ENCODE results near the gene PDIK1L. TPM values are rescaled to one million over a fixed set of nuclear protein-coding genes. Genes with fewer than 3 reads are reported as not detected.

The PDIK1L gene
- total and polyA plus RNA-seq, 2 of the 4 experiments (the other 2 are of a cell fraction), result 1.4 to 3.0 TPM

DNA sequence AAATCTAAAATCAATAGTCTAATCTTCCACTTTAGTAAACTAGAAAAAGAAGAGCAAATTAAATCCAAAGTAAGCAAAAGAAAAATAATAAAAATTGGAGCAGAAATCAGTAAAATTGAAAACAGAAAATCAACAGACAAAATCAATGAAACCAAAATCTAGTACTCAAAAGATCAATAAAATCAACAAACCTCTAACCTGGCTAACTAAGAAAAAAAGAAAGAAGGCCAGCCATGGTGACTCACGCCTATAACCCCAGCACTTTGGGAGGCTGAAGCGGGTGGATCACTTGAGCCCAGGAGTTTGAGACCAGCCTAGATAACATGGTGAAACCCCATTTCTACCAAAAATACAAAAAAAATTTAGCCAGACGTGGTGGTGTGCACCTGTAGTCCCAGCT lies 22.8 kb downstream of the PDIK1L start:
- Histone ChIP-seq H2AK9ac (replicated peaks; ENCODE audit: low read depth, low read length, poor library complexity) (no peak overlapping the region), H3K4ac (ENCODE audit: low read depth, low read length) (no peak overlapping the region), H2AK5ac (ENCODE audit: low read depth, low read length) (no peak overlapping the region), H2BK5ac (ENCODE audit: low read depth, low read length, poor library complexity, severe bottlenecking) (no peak overlapping the region), H4K5ac (ENCODE audit: low read depth, low read length) (no peak overlapping the region), H3K9me1 (ENCODE audit: insufficient read depth, low read length) (no peaks in the 10 kb centered on the region), H2BK20ac (ENCODE audit: low read depth, low read length) (no peak overlapping the region), H2BK120ac (ENCODE audit: low read depth, low read length) (no peak overlapping the region), H3K56ac (ENCODE audit: extremely low read depth, insufficient read depth, low read length) (no peak overlapping the region), H3K23ac (ENCODE audit: low read depth, low read length) (no peak overlapping the region), H2BK15ac (ENCODE audit: low read depth, low read length) (no peak overlapping the region), H3K14ac (replicated peaks; ENCODE audit: low read depth, low read length) (no peak overlapping the region), H2AFZ (replicated peaks; ENCODE audit: low read length, poor library complexity) (no peak overlapping the region), H3K36me3 (ENCODE audit: control insufficient read depth, insufficient read depth, low read length) (no peaks in the 10 kb centered on the region), H3K4me2 (ENCODE audit: low read depth, low read length) (no peak overlapping the region), H3K27me3 (ENCODE audit: control insufficient read depth, insufficient read depth, low read length) (peaks cover 8% of the 10 kb centered on the region), H4K20me1 (ENCODE audit: insufficient read depth, low read length) (no peaks in the 10 kb centered on the region), H3K18ac (ENCODE audit: low read depth, low read length) (no peak overlapping the region), H3K27ac (ENCODE audit: insufficient read depth, low read length) (no peak overlapping the region), H4K91ac (ENCODE audit: insufficient read depth, low read depth, low read length) (no peak overlapping the region), H4K8ac (ENCODE audit: low read depth in 2 of 2, low read length in 2 of 2) (no peak overlapping the region), H3K9ac (ENCODE audit: low read depth, low read length) (no peak overlapping the region), H3K9me3 (ENCODE audit: control insufficient read depth, insufficient read depth, low read length) (no peaks in the 10 kb centered on the region), H3K4me3 (ENCODE audit: insufficient read depth, low read depth, low read length) (no peak overlapping the region), H3K79me1 (ENCODE audit: low read depth in 1 of 2, low read length in 2 of 2) (no peaks in the 10 kb centered on the region), H3K4me1 (ENCODE audit: control insufficient read depth, insufficient read depth, low read length) (no peaks in the 10 kb centered on the region)
- in situ Hi-C loops (cut with MboI; ENCODE audit: low sequenced_read_pairs) (no loop called here), dilution Hi-C loops (cut with HindIII; ENCODE audit: low sequenced_read_pairs, unreplicated experiment) (no loop called here), intact Hi-C loops (cut with micrococcal nuclease) (no loop called here)
- WGBS, 2 experiments (ENCODE audit: extremely low coverage in 2 of 2, insufficient read length in 1 of 2), result no CpG with 5 or more reads among the region's 3 CpGs
- DNase-seq (no peak), ATAC-seq (ENCODE audit: low read depth) (no peak)
- ChIA-PET CTCF (interaction anchor here (0.6 kb wide), 1 partner anchor 14 kb away, joined by 3 read pairs; no protein-coding TSS in a partner anchor), POLR2A (ENCODE audit: unreplicated experiment) (no interaction called here)
- TF ChIP-seq, protein P1, sequence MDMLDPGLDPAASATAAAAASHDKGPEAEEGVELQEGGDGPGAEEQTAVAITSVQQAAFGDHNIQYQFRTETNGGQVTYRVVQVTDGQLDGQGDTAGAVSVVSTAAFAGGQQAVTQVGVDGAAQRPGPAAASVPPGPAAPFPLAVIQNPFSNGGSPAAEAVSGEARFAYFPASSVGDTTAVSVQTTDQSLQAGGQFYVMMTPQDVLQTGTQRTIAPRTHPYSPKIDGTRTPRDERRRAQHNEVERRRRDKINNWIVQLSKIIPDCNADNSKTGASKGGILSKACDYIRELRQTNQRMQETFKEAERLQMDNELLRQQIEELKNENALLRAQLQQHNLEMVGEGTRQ (IDR thresholded peaks at IDR 0.05; ENCODE audit: low read depth, low read length), result no peak
- no peak for TF ChIP-seq SMC3 (IDR thresholded peaks at IDR 0.05; ENCODE audit: low read depth, low read length)
- TF ChIP-seq RCOR1 (IDR thresholded peaks at IDR 0.05; ENCODE audit: insufficient replicate concordance, low read length), result no peak
- no peak for TF ChIP-seq RAD21 (IDR thresholded peaks at IDR 0.05; ENCODE audit: low read length)
- no peak for TF ChIP-seq MAFK (IDR thresholded peaks at IDR 0.05; ENCODE audit: low read depth, low read length)
- TF ChIP-seq, protein P2, sequence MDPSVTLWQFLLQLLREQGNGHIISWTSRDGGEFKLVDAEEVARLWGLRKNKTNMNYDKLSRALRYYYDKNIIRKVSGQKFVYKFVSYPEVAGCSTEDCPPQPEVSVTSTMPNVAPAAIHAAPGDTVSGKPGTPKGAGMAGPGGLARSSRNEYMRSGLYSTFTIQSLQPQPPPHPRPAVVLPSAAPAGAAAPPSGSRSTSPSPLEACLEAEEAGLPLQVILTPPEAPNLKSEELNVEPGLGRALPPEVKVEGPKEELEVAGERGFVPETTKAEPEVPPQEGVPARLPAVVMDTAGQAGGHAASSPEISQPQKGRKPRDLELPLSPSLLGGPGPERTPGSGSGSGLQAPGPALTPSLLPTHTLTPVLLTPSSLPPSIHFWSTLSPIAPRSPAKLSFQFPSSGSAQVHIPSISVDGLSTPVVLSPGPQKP (IDR thresholded peaks at IDR 0.05; ENCODE audit: borderline replicate concordance, low read depth, low read length), result no peak
- no peak for TF ChIP-seq RFX5 (IDR thresholded peaks at IDR 0.05; ENCODE audit: low read depth, low read length)
- TF ChIP-seq BHLHE40 (IDR thresholded peaks at IDR 0.05; ENCODE audit: low read depth, low read length), result no peak
- TF ChIP-seq FOS (IDR thresholded peaks at IDR 0.05; ENCODE audit: low read depth, low read length), result no peak
- TF ChIP-seq NFE2L2 (IDR thresholded peaks at IDR 0.05; ENCODE audit: low read depth, low read length), result no peak
- TF ChIP-seq MXI1 (IDR thresholded peaks at IDR 0.05; ENCODE audit: borderline replicate concordance, low read depth, low read length), result no peak
- TF ChIP-seq MAZ (IDR thresholded peaks at IDR 0.05; ENCODE audit: borderline replicate concordance, low read depth, low read length), result no peak
- TF ChIP-seq, protein P3, sequence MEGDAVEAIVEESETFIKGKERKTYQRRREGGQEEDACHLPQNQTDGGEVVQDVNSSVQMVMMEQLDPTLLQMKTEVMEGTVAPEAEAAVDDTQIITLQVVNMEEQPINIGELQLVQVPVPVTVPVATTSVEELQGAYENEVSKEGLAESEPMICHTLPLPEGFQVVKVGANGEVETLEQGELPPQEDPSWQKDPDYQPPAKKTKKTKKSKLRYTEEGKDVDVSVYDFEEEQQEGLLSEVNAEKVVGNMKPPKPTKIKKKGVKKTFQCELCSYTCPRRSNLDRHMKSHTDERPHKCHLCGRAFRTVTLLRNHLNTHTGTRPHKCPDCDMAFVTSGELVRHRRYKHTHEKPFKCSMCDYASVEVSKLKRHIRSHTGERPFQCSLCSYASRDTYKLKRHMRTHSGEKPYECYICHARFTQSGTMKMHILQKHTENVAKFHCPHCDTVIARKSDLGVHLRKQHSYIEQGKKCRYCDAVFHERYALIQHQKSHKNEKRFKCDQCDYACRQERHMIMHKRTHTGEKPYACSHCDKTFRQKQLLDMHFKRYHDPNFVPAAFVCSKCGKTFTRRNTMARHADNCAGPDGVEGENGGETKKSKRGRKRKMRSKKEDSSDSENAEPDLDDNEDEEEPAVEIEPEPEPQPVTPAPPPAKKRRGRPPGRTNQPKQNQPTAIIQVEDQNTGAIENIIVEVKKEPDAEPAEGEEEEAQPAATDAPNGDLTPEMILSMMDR (conservative IDR thresholded peaks at IDR 0.05; ENCODE audit: low read depth, low read length), result no peak
- TF ChIP-seq CHD1 (IDR thresholded peaks at IDR 0.05; ENCODE audit: low read depth, low read length), result no peak
- TF ChIP-seq CEBPB (IDR thresholded peaks at IDR 0.05; ENCODE audit: low read depth, low read length), result no peak
- no TSS peak for BruUV-seq (replicated peaks)

Measured in IMR-90 (cell line).